Liver (tissue), 9 donors: ENCODE results near the gene ENC1. TPM values are rescaled to one million over a fixed set of nuclear protein-coding genes. Genes with fewer than 3 reads are reported as not detected.

ENCODE experiments used
- DNase-seq: peaks from one replicate; pipeline ENCODE4 v3.0.0-alpha.2; 2017; ENCODE audit warnings: low spot score
- H3K27ac ChIP-seq, 2 donors: one replicate each; pipeline ENCODE4 v1.7.0; 2013; ENCODE audit warnings: inconsistent platforms in 2 of 2, low read length in 2 of 2, control low read depth in 1 of 2, low read depth in 1 of 2, mild to moderate bottlenecking in 1 of 2
- H3K27me3 ChIP-seq, 4 donors: one replicate each; pipeline versions ENCODE4 v1.6.1 to v1.7.0; 2013; ENCODE audit warnings: low read length in 3 of 4, inconsistent platforms in 1 of 4, mild to moderate bottlenecking in 1 of 4, moderate library complexity in 1 of 4; ENCODE audit not compliant: control insufficient read depth in 4 of 4, insufficient read depth in 4 of 4
- H3K36me3 ChIP-seq, 4 donors: one replicate each; pipeline versions ENCODE4 v1.6.1 to v1.7.0; 2013; ENCODE audit warnings: low read length in 3 of 4, mild to moderate bottlenecking in 3 of 4, low read depth in 1 of 4, moderate library complexity in 1 of 4; ENCODE audit not compliant: control insufficient read depth in 4 of 4, insufficient read depth in 3 of 4
- H3K4me1 ChIP-seq, 4 donors: one replicate each; pipeline versions ENCODE4 v1.6.1 to v1.7.0; 2013; ENCODE audit warnings: low read length in 3 of 4, mild to moderate bottlenecking in 3 of 4, moderate library complexity in 1 of 4; ENCODE audit not compliant: control insufficient read depth in 4 of 4, insufficient read depth in 4 of 4
- H3K4me3 ChIP-seq, 3 donors: one replicate each; pipeline versions ENCODE4 v1.6.1 to v1.7.0; 2013; ENCODE audit warnings: low read length in 3 of 3, control low read depth in 1 of 3, low read depth in 1 of 3, mild to moderate bottlenecking in 1 of 3
- H3K9ac ChIP-seq, 2 donors: one replicate each; pipeline ENCODE4 v1.7.0; 2013; ENCODE audit warnings: low read length in 2 of 2, mild to moderate bottlenecking in 2 of 2, moderate library complexity in 2 of 2, control low read depth in 1 of 2, low read depth in 1 of 2
- H3K9me3 ChIP-seq, 4 donors: one replicate each; pipeline versions ENCODE4 v1.6.1 to v1.7.0; 2013; ENCODE audit warnings: low read length in 3 of 4; ENCODE audit not compliant: control insufficient read depth in 4 of 4
- CTCF ChIP-seq: fragments of 150-350 bp; IDR thresholded peaks from 2 replicates; pipeline ENCODE4 v1.5.1; 2017; ENCODE audit warnings: improper control_type of control experiment, low read depth, low read length; ENCODE audit not compliant: missing input control
- EGR1 ChIP-seq, 2 donors: IDR thresholded peaks; 2 replicates each; pipeline ENCODE4 v1.6.1; 2016 to 2018; ENCODE audit warnings: antibody characterized with exemption in 2 of 2, low read depth in 2 of 2
- FOXA2 ChIP-seq: IDR thresholded peaks from 2 replicates; pipeline ENCODE4 v1.6.1; 2016; ENCODE audit warnings: antibody characterized with exemption
- GABPA ChIP-seq, 2 donors: IDR thresholded peaks in 1 of 2; conservative IDR thresholded peaks in 1 of 2; 2 replicates each; pipeline ENCODE4 v1.6.1; 2016; ENCODE audit warnings: antibody characterized with exemption in 2 of 2, mild to moderate bottlenecking in 1 of 2, moderate library complexity in 1 of 2
- HNF4A ChIP-seq, 2 donors: conservative IDR thresholded peaks; 2 replicates each; pipeline ENCODE4 v1.6.1; 2016; ENCODE audit warnings: antibody characterized with exemption in 2 of 2, mild to moderate bottlenecking in 2 of 2
- HNF4G ChIP-seq: IDR thresholded peaks from 2 replicates; pipeline ENCODE4 v1.6.1; 2016; ENCODE audit warnings: antibody characterized with exemption
- MAX ChIP-seq: IDR thresholded peaks from 2 replicates; pipeline ENCODE4 v1.6.1; 2016; ENCODE audit warnings: antibody characterized with exemption
- NR2F2 ChIP-seq: IDR thresholded peaks from 2 replicates; pipeline ENCODE4 v1.6.1; 2016; ENCODE audit warnings: antibody characterized with exemption
- RAD21 ChIP-seq, 2 donors: IDR thresholded peaks; 2 replicates each; pipeline ENCODE4 v1.6.1; 2016; ENCODE audit warnings: antibody characterized with exemption in 2 of 2, mild to moderate bottlenecking in 2 of 2
- REST ChIP-seq: IDR thresholded peaks from 2 replicates; pipeline ENCODE4 v1.6.1; 2016; ENCODE audit warnings: antibody characterized with exemption, mild to moderate bottlenecking
- RXRA ChIP-seq, 2 donors: IDR thresholded peaks; 2 replicates each; pipeline ENCODE4 v1.6.1; 2017 to 2018; ENCODE audit warnings: antibody characterized with exemption in 2 of 2, mild to moderate bottlenecking in 1 of 2
- TAF1 ChIP-seq: conservative IDR thresholded peaks from 2 replicates; pipeline ENCODE4 v1.6.1; 2016; ENCODE audit warnings: antibody characterized with exemption, mild to moderate bottlenecking
- YY1 ChIP-seq: IDR thresholded peaks from 2 replicates; pipeline ENCODE4 v1.6.1; 2016; ENCODE audit warnings: antibody characterized with exemption, mild to moderate bottlenecking
- ZBTB33 ChIP-seq: IDR thresholded peaks from 2 replicates; pipeline ENCODE4 v1.6.1; 2016; ENCODE audit warnings: antibody characterized with exemption
- WGBS: extraction: QIAGEN DNeasy Blood & Tissue Kit; methylation state at CpG from one replicate; pipeline ENCODE4 v1.1.7; 2013; 5-methylcytosine and 5-hydroxymethylcytosine counted together
- polyA plus RNA-seq, 2 donors: library from polyadenylated mRNA; stranded (reverse) in 1 of 2; unstranded in 1 of 2; fragments of 200-250 nt in 1 of 2; fragments of >200 nt in 1 of 2; fragmentation: Nextera tagmentation in 1 of 2; extraction: Ambion mirVana in 1 of 2; gene quantifications; one replicate each; pipeline versions ENCODE4 v1.2.1 to v1.2.3, GENCODE V29; 2013 to 2015
- total RNA-seq, 2 donors: library from RNA; depleted of rRNA; stranded (reverse); fragments of >200 nt; gene quantifications; one replicate each; pipeline ENCODE4 v1.2.3, GENCODE V29; 2014
- donor health status: healthy.
- donor health status: healthy.
- donor health status: healthy.
- donor health status: healthy.
- donor health status: healthy.

The ENC1 gene
- total and polyA plus RNA-seq, 4 donors = 5.7 to 34.4 (median 13.8) TPM

GRCh38 chr5:74627646-74628279 lies 12.8 kb downstream of the ENC1 start (continued):
- TF ChIP-seq EGR1 (IDR thresholded peaks at IDR 0.05; ENCODE audit: low read depth in 2 of 2) (no peak), GABPA (IDR thresholded peaks at IDR 0.05 in 1 of 2, conservative IDR thresholded peaks at IDR 0.05 in 1 of 2) (no peak), HNF4G (no peak), TAF1 (no peak), RXRA (IDR thresholded peaks at IDR 0.05) (no peak), FOXA2 (no peak), NR2F2 (no peak), RAD21 (IDR thresholded peaks at IDR 0.05) (no peak), HNF4A (conservative IDR thresholded peaks at IDR 0.05) (no peak)

- WGBS = 79% methylated on average over 7 of the region's 7 CpGs
- peaks cover 0 to 18% (median 5%) of the 10 kb centered on the region in 4 donors for H3K36me3 ChIP-seq
- H3K4me1 ChIP-seq = no peaks in the 10 kb centered on the region
- no peak for DNase-seq
- H3K9ac ChIP-seq = no peak overlapping the region
- H3K4me3 ChIP-seq = no peak overlapping the region
- no peaks in the 10 kb centered on the region for H3K27me3 ChIP-seq
- H3K27ac ChIP-seq = no peak overlapping the region
- H3K9me3 ChIP-seq = no peaks in the 10 kb centered on the region
- TF ChIP-seq RXRA (IDR thresholded peaks at IDR 0.05) = no peak
- no peak for TF ChIP-seq CTCF
- no peak for TF ChIP-seq NR2F2
- no peak for TF ChIP-seq REST
- no peak for TF ChIP-seq RAD21 (IDR thresholded peaks at IDR 0.05)
- TF ChIP-seq ZBTB33 = no peak
- no peak for TF ChIP-seq TAF1
- TF ChIP-seq FOXA2 = no peak
- TF ChIP-seq HNF4G = no peak
- TF ChIP-seq MAX = no peak
- no peak for TF ChIP-seq YY1
These were observed 13.9 kb downstream of the ENC1 start for GRCh38 chr5:74626386-74627222.
